SK-N-SH treated with all-trans-retinoic acid at 6 μM for 48 hours (cell line): ENCODE data around the gene SORCS2.

Source experiments
- CREB5 ChIP-seq: fragments of 250-450 bp; sonication (Bioruptor Pico); IDR thresholded peaks from 2 replicates; pipeline ENCODE4 v1.5.1; 2020; ENCODE audit warnings: low read depth, mild to moderate bottlenecking, moderate library complexity
- POU6F1 ChIP-seq: fragments of 250-450 bp; sonication (Bioruptor Pico); IDR thresholded peaks from 2 replicates; pipeline ENCODE4 v1.8.0; 2021; ENCODE audit warnings: low read depth, mild to moderate bottlenecking, moderate library complexity, borderline replicate concordance

GRCh38 chr4:7196736-7197135 lies 4.4 kb downstream of the SORCS2 start:
- TF ChIP-seq CREB5 (CRISPR knock-in tag): no peak
- no peak for TF ChIP-seq POU6F1 (CRISPR knock-in tag)
